Measurements from ENCODE around the gene ARMH3.

ARMH3 gene

DNA sequence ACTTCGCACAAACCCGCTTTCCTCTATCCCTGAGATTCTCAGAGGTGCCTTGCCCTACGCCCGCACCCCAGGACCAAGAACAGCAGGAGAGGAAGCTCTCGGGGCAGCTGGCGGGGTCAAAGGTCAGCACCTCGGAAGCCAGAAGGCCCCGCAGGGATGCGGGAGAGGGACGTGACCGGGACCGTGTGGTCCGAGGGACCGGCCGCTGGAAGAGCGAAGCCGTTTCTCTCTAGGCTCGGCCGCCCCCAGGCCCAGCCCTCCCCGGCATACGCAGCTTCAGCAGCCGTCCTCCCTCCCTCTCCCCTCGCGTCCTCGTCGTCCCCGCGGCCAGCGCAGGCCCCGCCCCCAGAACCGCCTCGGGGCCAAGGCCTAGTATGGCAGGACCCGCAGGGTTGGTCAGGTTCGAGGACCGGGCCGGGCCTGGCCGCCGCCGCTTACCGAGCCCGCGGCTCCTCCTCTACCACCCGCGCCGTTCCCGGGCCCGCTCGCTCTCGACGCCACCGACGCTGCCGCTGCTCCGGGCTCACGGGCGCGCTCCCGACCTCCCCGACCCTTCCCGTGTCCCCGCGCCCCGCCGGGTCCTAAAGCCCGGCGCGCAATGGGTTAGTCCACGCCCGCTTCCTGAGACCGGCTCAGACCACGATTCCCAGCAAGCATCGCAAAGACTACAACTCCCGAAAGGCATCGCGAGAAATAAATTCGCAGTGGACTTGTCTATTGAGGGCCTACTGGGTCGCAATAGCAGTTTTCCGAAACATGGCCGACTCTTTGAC lies at the start of gene ARMH3:
Gene ARMH3 (minus strand): TSS at position 527 of the 773 bp plus-strand sequence. CDS start 16,059 bp downstream, outside the sequence.
- H3K4me1 ChIP-seq (ENCODE audit: insufficient read depth, insufficient read length): peaks cover 5% of the 10 kb centered on the region
- TF ChIP-seq ZNF274 (IDR thresholded peaks at IDR 0.05; ENCODE audit: low read depth, low read length): no peak
- no peak for TF ChIP-seq YY1 (IDR thresholded peaks at IDR 0.05; ENCODE audit: insufficient read depth, insufficient read length)
- TF ChIP-seq SUZ12 (IDR thresholded peaks at IDR 0.05; ENCODE audit: extremely low read depth, insufficient read depth, insufficient read length): no peak
- no peaks in the 10 kb centered on the region for H3K9me3 ChIP-seq (ENCODE audit: insufficient read depth, low read length)
- H3K9ac ChIP-seq (ENCODE audit: insufficient read length, low read depth): peak within 1 kb of the TSS; percentile 88
- peak; percentile 88 for DNase-seq (ENCODE audit: low read depth, low spot score)
- no peaks in the 10 kb centered on the region for H3K36me3 ChIP-seq (ENCODE audit: insufficient read depth, insufficient read length, low read length)
- no peaks in the 10 kb centered on the region for H3K27me3 ChIP-seq (ENCODE audit: insufficient read depth, insufficient read length)
- peak within 1 kb of the TSS; percentile 81 for H3K4me3 ChIP-seq (ENCODE audit: insufficient read length, low read depth)

GRCh38 chr10:102102421-102102820 lies 46.4 kb upstream of the ARMH3 start:
- Histone ChIP-seq H3K4me3 (ENCODE audit: insufficient read length, low read depth) (no peak overlapping the region), H3K4me1 (ENCODE audit: insufficient read depth, insufficient read length) (peaks cover 5% of the 10 kb centered on the region), H3K27me3 (ENCODE audit: insufficient read depth, insufficient read length) (no peaks in the 10 kb centered on the region), H3K9ac (ENCODE audit: insufficient read length, low read depth) (no peak overlapping the region), H3K36me3 (ENCODE audit: insufficient read depth, insufficient read length, low read length) (peaks cover 40% of the 10 kb centered on the region), H3K9me3 (ENCODE audit: insufficient read depth, low read length) (no peaks in the 10 kb centered on the region)
- no peak for TF ChIP-seq SUZ12 (IDR thresholded peaks at IDR 0.05; ENCODE audit: extremely low read depth, insufficient read depth, insufficient read length)
- TF ChIP-seq YY1 (IDR thresholded peaks at IDR 0.05; ENCODE audit: insufficient read depth, insufficient read length): no peak
- no peak for DNase-seq (ENCODE audit: low read depth, low spot score)

DNA sequence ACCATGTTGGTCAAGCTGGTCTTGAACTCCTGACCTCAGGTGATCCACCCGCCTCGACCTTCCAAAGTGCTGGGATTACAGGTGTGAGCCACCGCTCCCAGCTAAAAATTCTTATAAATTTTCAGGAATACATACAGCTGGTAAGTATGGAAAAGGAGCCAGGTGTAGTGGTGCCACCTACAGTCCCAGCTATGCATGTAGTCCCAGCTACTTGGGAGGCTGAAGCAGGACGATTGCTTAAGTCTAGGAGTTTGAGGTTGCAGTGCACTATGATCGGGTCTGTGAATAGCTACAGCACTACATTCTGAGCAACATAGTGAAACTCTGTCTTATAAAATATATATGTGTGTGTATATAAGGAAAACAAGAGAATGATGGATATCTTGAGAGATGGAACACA lies 45.2 kb upstream of the ARMH3 start:
- H3K36me3 ChIP-seq (ENCODE audit: insufficient read depth, insufficient read length, low read length): peaks cover 31% of the 10 kb centered on the region
- no peak overlapping the region for H3K9ac ChIP-seq (ENCODE audit: insufficient read length, low read depth)
- H3K4me1 ChIP-seq (ENCODE audit: insufficient read depth, insufficient read length): no peaks in the 10 kb centered on the region
- no peaks in the 10 kb centered on the region for H3K27me3 ChIP-seq (ENCODE audit: insufficient read depth, insufficient read length)
- no peak for DNase-seq (ENCODE audit: low read depth, low spot score)
- no peak overlapping the region for H3K4me3 ChIP-seq (ENCODE audit: insufficient read length, low read depth)
- TF ChIP-seq YY1 (IDR thresholded peaks at IDR 0.05; ENCODE audit: insufficient read depth, insufficient read length): no peak
- TF ChIP-seq ZNF274 (IDR thresholded peaks at IDR 0.05; ENCODE audit: low read depth, low read length): no peak
- no peak for TF ChIP-seq SUZ12 (IDR thresholded peaks at IDR 0.05; ENCODE audit: extremely low read depth, insufficient read depth, insufficient read length)
- H3K9me3 ChIP-seq (ENCODE audit: insufficient read depth, low read length): no peaks in the 10 kb centered on the region

- TF ChIP-seq ZNF274 (IDR thresholded peaks at IDR 0.05; ENCODE audit: low read depth, low read length) (no peak), YY1 (IDR thresholded peaks at IDR 0.05; ENCODE audit: insufficient read depth, insufficient read length) (no peak), SUZ12 (IDR thresholded peaks at IDR 0.05; ENCODE audit: extremely low read depth, insufficient read depth, insufficient read length) (no peak)
- Histone ChIP-seq H3K4me1 (ENCODE audit: insufficient read depth, insufficient read length) (no peaks in the 10 kb centered on the region), H3K9ac (ENCODE audit: insufficient read length, low read depth) (no peak overlapping the region), H3K27me3 (ENCODE audit: insufficient read depth, insufficient read length) (no peaks in the 10 kb centered on the region), H3K9me3 (ENCODE audit: insufficient read depth, low read length) (no peaks in the 10 kb centered on the region), H3K36me3 (ENCODE audit: insufficient read depth, insufficient read length, low read length) (peaks cover 6% of the 10 kb centered on the region), H3K4me3 (ENCODE audit: insufficient read length, low read depth) (no peak overlapping the region)
- no peak for DNase-seq (ENCODE audit: low read depth, low spot score)
These were observed 40.5 kb upstream of the ARMH3 start for GRCh38 chr10:102096449-102096848.

DNA sequence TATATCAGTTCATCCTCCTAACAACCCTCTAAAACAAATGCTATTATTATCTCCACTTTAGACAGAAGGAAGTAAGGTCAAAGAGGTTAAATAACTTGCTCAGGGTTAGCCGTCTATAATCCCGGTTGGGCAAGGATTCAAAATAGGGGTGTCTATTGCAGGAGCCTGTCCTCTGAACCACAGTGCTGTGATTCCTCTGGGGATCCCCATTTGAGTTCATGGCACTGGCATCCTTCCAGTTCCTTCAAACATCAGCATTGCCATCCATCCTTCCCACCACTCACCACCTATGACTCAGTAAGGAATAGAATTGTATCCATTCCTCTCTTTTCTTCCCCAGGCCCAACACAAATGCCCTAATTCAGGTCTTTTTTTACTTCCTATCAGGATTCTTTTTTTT lies 34.8 kb upstream of the ARMH3 start:
- H3K4me3 ChIP-seq (ENCODE audit: insufficient read length, low read depth): no peak overlapping the region
- H3K9ac ChIP-seq (ENCODE audit: insufficient read length, low read depth): no peak overlapping the region
- H3K9me3 ChIP-seq (ENCODE audit: insufficient read depth, low read length): no peaks in the 10 kb centered on the region
- TF ChIP-seq YY1 (IDR thresholded peaks at IDR 0.05; ENCODE audit: insufficient read depth, insufficient read length): no peak
- TF ChIP-seq ZNF274 (IDR thresholded peaks at IDR 0.05; ENCODE audit: low read depth, low read length): no peak
- no peak for TF ChIP-seq SUZ12 (IDR thresholded peaks at IDR 0.05; ENCODE audit: extremely low read depth, insufficient read depth, insufficient read length)
- DNase-seq (ENCODE audit: low read depth, low spot score): no peak
- H3K4me1 ChIP-seq (ENCODE audit: insufficient read depth, insufficient read length): no peaks in the 10 kb centered on the region
- no peaks in the 10 kb centered on the region for H3K27me3 ChIP-seq (ENCODE audit: insufficient read depth, insufficient read length)
- no peaks in the 10 kb centered on the region for H3K36me3 ChIP-seq (ENCODE audit: insufficient read depth, insufficient read length, low read length)

- no peaks in the 10 kb centered on the region for H3K36me3 ChIP-seq (ENCODE audit: insufficient read depth, insufficient read length, low read length)
- no peak for DNase-seq (ENCODE audit: low read depth, low spot score)
- H3K4me3 ChIP-seq (ENCODE audit: insufficient read length, low read depth): no peak overlapping the region
- H3K9me3 ChIP-seq (ENCODE audit: insufficient read depth, low read length): no peaks in the 10 kb centered on the region
- no peaks in the 10 kb centered on the region for H3K4me1 ChIP-seq (ENCODE audit: insufficient read depth, insufficient read length)
- H3K9ac ChIP-seq (ENCODE audit: insufficient read length, low read depth): no peak overlapping the region
- H3K27me3 ChIP-seq (ENCODE audit: insufficient read depth, insufficient read length): no peaks in the 10 kb centered on the region
- no peak for TF ChIP-seq ZNF274 (IDR thresholded peaks at IDR 0.05; ENCODE audit: low read depth, low read length)
- no peak for TF ChIP-seq YY1 (IDR thresholded peaks at IDR 0.05; ENCODE audit: insufficient read depth, insufficient read length)
- TF ChIP-seq SUZ12 (IDR thresholded peaks at IDR 0.05; ENCODE audit: extremely low read depth, insufficient read depth, insufficient read length): no peak
These were observed 30.2 kb upstream of the ARMH3 start for GRCh38 chr10:102086196-102086595.

DNA sequence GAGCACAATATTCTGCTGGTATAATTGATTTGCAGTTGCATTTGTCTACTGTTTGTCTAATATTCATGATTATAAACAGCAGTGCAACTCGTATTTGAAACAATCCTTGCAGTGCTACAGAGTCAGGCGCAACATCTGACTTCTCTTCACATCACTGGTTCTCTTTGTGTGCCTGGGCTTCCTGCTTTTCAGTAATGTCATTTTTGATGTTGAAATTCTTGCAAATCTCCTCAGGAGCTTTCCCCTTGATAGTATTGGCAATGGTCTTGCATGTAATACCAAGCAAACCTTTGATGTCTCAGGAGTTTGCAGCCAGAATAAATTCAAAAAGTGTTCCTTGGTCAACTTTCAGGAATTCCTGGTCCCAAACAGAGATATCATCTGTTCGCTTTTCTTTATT lies 29.4 kb upstream of the ARMH3 start:
- Histone ChIP-seq H3K9me3 (ENCODE audit: insufficient read depth, low read length) (no peaks in the 10 kb centered on the region), H3K27me3 (ENCODE audit: insufficient read depth, insufficient read length) (no peaks in the 10 kb centered on the region), H3K36me3 (ENCODE audit: insufficient read depth, insufficient read length, low read length) (no peaks in the 10 kb centered on the region), H3K4me3 (ENCODE audit: insufficient read length, low read depth) (no peak overlapping the region), H3K9ac (ENCODE audit: insufficient read length, low read depth) (no peak overlapping the region), H3K4me1 (ENCODE audit: insufficient read depth, insufficient read length) (no peaks in the 10 kb centered on the region)
- TF ChIP-seq YY1 (IDR thresholded peaks at IDR 0.05; ENCODE audit: insufficient read depth, insufficient read length) (no peak), SUZ12 (IDR thresholded peaks at IDR 0.05; ENCODE audit: extremely low read depth, insufficient read depth, insufficient read length) (no peak), ZNF274 (IDR thresholded peaks at IDR 0.05; ENCODE audit: low read depth, low read length) (no peak)
- no peak for DNase-seq (ENCODE audit: low read depth, low spot score)
